HG02610 (cell line): ENCODE measurements around the gene CDNF.
"Not testable (repeated sequence)": the region's sequence is repeated elsewhere in the genome, so short reads cannot be mapped to it uniquely, and the experiment has no call there.

Source experiments
- ATAC-seq: cut with Tn5 transposase; IDR thresholded peaks from one replicate; pipeline ENCODE4 v1.9.1; 2021; ENCODE audit warnings: mild to moderate bottlenecking, moderate library complexity; ENCODE audit not compliant: unreplicated experiment

Gene CDNF

DNA sequence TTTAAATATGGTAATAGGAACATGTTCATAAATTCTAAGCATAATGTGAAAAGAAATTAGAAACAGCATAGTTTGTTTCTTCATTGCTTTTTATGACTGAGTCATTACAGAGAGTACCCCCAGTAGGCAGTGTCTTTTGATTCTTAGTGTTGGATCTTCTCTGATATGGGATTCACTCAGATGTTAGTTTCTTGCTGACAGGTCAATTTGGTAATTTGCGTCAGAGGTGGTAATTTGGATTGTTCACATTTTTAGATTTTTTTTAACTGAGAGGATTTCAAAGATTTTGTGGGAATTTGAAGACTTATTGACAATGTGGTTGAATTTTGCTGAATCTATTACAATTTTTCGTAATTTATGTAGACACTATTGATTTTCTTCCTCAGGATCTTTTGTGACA, 2.3 kb upstream of the CDNF start:
- ATAC-seq = no peak

DNA sequence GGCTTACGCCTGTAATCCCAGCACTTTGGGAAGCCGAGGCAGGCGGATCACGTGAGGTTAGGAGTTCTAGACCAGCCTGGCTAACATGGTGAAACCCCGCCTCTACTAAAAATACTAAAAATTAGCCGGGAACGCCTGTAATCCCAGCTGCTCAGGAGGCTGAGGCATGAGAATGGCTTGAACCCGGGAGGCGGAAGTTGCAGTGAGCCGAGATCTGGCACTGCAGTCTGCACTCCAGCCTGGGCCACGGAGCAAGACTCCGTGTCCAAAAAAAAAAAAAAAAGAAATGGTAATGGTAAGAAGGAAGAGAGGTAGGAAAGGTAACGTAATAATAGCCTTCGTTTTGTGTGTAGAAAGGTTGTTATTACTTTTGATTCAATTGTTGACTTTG, 1.5 kb upstream of the CDNF start:
- no peak for ATAC-seq

DNA sequence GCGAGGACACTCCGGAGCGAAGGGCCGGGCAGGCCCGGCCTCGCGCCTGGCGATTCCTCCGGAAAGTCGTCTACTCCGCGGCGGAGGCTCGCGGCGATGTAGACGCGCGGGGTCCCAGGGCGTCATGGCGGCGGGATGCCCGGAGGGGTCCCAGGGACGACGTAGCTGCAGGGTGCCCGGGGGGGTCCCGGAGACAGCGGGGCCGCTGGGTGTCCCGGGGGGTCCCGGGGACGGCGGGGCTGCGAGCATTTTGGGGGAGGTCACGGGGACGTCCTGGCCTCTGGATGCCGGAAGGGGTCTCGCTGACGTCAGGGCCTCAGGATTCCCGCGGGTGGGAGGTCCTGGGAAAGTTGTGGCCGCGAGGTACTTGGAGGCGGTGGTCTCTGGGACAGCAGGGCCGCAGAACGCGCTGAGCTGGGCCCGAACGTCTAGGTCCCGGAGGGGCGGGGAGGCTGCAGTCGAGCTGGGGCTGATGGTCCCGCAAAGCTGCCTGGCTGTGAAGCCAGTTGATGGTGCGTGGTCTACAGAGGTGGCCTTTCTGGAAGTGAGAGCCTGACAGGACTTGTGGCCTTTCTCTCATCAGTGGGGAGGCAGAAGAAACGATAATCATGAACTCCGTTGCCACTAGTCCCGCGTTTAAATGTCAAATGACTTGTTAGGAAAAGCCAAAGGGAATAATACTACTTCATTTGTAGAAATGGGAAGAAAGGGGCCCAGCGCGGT, 906 bp upstream of the CDNF start:
- ATAC-seq = no peak

DNA sequence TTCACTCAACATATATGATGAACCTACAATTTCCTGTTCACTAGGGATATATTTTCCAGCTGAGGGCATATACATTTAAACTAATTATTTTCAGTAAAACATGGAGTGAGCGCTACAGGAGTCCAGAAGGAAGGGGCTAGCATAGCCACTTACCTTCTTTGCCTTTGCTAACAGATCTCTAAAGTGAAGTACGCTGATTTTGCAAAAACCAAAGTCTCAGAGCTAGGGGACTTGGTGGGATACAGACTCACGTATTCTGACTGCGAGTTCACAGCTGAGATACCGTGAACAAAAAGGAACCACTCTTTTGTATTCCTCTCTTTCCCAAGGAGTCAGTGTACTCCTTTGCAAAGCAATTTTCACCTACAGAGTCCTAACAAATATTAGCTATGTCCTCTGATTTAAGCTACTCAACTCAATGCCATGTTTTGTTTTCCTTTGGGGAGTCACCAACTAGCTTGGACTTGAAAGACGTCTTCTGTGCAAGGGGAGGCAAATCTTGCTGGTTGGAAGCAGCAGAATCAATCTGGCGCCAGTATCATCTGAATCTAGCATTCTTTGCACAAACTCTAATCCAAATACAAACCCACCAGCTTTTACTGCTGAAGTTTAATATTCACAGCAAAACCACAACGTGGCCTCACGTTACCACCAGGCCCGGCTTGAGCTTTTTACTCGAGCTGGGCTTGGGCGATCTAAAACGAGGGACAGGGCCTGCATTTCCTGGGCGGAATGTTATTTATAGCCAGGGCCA, 657 bp downstream of the CDNF start:
- no peak for ATAC-seq

DNA sequence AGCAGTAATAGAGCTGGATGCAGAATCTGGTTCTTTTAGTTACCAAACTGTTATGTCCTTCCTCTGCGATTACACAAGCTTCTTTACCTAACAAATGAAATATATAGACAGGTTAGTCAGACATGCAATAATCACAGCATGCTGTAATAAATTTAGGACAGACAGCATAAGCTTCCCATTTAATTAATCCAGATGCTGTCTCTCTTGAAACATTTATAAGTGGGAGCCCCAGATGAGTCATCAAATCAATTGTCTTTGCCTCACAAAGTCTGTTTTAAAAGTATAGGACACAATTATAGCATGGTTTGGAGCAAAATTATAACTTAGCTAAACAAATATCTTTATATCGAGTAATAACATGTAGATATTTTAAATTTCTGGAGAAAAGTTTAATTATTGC, 1.6 kb downstream of the CDNF start:
- ATAC-seq = no peak

DNA sequence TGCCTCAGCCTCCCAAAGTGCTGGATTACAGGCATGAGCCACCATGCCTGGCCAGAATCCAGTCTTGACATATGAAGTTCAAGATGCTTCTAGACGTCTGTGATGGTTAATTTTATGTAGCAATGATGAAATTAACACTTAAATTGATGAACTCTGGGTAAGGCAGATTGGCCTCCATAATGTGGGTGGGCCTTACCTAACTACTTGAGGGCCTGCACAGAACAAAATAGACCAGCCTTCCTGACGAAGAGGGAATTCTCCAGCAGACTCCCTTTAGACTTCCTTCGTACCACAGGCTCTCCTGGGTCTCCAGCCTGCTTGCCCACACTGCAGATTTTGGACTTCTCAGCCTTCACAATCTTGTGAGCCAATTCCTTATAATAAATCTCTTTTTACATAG, 4.7 kb downstream of the CDNF start:
- ATAC-seq = no peak

DNA sequence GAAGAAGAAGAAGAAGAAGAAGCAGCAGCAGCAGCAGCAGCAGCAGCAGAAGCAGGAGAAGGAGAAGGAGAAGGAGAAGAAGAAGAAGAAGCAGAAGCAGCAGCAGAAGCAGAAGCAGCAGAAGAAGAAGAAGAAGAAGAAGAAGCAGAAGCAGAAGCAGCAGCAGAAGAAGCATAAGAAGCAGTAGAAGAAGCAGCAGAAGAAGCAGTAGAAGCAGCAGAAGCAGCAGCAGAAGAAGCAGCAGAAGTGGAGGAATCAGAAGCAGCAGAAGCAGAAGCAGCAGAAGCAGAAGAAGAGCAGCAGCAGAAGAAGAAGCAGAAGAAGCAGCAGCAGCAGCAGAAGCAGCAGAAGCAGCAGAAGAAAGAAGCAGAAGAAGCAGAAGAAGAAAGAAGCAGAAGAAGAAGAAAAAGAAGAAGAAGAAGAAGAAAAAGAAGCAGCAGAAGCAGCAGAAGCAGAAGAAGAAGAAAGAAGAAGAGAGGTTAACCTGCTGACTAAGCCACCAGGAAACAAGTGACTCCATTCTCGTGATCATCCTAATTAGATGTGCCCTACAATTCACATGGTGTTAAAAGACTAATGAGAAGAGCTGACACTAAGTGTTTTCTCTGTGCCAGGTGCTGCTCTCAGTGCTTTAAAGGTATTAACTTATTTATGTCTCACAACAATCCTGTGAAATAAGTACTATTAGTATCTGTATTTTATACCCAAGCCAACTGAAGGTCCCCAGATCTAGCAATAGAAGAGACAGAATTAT, 11.6 kb downstream of the CDNF start:
- ATAC-seq = no peak

DNA sequence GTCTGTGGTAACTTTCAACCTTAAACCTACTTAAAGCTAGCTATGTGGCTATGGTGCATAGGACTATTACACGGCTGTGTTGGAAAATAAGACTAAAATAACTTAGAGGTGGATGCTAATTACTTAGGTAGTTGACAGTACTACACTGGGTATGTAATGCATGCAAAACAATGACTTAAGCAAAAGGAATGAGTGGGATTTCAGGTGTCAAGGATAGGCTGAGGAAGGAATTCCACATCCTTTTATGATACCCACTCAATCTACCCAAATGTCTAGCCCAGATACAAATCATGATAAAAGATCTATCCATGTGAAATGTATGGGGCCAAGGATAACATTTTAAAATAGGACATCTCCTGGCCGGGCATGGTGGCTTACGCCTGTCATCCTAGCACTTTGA, 13.9 kb downstream of the CDNF start:
- no peak for ATAC-seq

DNA sequence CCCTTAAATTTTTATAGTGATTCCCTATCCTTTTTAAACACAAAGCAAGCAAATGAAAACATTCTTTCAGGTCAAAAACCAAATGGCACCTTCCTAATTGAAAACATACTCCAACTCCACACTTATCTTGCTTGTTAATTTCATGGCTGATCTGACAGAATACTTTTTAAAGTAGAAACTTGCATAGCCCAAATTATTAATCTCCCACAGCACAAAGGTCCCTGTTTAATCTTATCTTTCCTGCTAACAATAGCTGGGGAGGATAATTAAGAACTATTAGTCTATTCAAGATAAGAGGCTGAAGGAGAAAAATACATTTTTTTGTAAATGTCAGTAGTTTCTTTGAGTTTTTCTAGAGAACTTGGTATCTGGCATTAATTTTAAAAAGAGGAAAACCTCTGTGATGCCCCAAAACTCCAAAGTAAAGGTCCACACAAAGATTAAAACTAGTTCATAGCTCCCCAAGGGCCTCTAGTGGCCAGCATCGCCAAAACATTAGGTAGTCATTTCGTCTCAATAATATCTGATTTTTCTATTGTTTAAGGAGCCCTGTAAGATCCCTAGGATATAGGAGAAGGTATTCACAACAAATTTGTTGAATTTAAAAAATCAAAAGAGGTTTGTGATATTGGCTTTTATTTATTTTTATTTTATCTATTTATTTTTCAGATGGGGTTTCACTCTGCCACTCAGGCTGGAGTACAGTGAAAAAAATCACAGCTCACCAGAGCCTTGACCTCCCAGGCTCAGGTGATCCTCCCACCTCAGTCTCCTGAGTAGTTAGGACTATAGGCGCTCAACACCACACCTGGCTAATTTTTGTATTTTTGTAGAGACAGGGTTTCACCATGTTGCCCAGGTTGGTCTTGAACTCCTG, 14.7 kb downstream of the CDNF start:
- ATAC-seq = no peak

DNA sequence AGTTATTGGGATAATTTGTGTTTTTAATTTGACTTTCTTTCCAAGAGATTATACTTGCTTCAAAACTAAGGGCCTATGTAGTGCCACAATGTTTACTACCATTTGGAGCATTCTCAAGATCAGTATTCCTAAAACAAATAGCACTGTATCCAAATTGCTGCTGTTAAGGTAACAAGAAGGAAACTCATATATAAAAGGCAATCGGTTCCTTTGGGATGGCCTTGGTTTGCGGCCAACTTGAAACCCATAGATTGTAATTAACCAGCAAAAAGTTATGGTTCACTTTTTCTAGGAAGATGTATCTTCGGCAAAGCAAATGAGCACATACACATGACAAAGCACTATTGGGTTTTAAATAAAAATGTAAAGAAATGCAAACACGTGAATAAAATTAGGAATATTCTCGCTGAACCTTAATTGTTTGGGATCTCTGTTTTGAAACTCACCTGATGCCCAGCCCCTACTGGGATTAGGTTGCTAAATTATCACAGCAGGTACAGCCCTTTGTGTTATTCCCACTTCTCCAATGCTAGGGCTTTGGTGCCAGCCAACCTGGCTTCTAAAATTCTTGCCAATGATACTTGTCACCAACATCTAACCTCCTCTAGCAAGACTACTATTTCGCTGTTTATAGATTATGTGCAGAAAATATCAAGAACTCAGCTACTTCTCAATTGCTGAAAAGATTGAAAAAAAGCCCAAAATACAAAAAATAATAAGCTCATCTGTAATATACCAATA, 16.0 kb downstream of the CDNF start:
- no peak for ATAC-seq

DNA sequence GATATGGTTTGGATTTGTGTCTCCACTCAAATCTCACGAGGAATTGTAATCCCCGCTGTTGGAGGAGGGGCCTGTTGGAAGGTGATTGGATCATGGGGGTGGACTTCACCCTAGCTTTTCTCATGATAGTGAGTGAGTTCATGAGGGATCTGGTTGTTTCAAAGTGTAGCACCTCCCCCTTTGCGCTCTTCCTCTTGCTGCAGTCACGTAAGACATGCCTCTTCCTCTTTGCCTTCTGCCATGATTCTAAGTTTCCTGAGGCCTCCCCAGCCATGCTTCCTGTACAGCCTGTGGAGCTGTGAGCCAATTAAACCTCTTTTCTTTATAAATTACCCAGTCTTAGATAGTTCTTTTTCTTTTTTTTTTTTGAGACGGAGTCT, 17.1 kb downstream of the CDNF start:
- no peak for ATAC-seq

DNA sequence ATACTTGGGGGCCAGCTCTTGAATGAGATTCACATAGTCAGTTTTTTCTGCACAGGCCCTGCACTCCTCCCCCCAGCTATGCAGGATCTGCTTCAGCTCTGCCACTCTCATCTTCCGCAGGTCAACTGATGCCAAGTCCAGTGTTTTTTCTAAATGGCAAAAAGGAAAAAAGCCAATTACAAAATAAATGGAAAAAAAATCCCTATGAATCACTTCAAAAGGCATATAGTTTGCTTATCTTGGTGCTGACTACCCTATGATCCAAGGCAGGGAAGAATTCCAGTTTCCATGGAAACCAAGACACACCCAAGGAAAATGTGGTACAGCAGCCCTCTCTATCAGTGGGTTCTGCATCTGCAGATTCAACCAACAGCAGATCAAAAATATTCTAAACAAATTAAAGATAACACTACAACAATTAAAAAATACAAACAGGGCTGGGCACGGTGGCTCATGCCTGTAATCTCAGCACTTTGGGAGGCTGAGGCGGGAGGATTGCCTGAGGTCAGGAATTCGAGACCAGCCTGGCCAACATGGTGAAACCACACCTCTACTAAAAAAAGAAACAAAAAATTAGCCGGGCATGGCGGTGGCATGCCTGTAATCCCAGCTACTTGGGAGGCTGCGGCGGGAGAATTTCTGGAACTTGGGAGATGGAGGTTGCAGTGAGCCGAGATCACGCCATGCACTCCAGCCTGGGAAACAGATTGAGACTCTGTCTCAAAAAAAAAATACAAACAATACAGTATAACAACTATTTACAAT, 17.6 kb downstream of the CDNF start:
- ATAC-seq = no peak

DNA sequence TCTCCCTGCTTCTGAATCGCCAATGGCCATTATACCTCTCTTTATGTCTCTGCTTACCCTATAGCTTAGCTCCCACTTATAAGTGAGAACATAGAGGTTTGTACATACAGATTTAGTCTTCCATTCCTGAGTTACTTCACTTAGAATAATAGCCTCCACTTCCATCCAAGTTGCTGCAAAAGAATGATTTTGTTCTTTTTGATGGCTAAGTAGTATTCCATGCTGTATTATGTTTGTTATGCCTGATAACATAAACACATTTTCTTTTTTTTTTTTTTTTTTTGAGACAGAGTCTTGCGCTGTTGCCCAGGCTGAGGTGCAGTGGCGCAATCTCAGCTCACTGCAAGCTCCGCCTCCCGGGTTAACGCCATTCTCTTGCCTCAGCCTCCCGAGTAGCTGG, 21.1 kb downstream of the CDNF start:
- ATAC-seq = not testable (repeated sequence)

DNA sequence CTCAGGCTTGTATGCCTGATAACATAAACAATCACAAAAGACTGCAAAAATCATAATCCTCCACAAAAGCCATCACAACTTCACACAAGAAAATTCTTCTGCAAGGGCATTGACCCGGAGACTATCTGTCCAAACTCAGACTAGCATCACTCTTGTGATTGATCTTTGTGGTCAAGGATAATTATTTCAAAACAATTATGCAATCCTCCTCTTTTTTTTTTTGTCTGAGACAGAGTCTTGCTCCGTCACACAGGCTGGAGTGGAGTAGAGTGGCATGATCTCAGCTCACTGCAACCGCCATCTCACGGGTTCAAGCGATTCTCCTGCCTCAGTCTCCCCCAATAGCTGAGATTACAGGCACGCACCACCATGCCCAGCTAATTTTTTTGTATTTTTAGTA, 22.2 kb downstream of the CDNF start:
- no peak for ATAC-seq

DNA sequence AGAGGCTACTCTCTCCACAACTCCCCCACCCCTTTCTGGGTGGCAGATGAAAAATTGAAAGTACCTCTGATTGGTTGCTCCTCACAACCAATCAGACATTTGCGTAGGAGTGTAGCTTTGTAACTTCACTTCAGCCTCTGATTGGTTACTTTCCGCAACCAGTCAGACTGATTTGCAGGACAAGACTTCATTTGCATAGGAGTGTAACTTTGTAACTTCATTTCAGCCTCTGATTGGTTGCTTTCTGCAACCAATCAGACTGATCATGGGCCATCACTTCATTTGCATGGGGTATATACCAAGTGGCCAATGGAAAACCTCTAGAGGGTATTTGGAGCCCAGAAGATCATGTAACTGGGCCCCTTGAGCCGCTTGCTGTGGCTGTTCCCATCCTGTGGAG, 25.6 kb downstream of the CDNF start:
- ATAC-seq = no peak

DNA sequence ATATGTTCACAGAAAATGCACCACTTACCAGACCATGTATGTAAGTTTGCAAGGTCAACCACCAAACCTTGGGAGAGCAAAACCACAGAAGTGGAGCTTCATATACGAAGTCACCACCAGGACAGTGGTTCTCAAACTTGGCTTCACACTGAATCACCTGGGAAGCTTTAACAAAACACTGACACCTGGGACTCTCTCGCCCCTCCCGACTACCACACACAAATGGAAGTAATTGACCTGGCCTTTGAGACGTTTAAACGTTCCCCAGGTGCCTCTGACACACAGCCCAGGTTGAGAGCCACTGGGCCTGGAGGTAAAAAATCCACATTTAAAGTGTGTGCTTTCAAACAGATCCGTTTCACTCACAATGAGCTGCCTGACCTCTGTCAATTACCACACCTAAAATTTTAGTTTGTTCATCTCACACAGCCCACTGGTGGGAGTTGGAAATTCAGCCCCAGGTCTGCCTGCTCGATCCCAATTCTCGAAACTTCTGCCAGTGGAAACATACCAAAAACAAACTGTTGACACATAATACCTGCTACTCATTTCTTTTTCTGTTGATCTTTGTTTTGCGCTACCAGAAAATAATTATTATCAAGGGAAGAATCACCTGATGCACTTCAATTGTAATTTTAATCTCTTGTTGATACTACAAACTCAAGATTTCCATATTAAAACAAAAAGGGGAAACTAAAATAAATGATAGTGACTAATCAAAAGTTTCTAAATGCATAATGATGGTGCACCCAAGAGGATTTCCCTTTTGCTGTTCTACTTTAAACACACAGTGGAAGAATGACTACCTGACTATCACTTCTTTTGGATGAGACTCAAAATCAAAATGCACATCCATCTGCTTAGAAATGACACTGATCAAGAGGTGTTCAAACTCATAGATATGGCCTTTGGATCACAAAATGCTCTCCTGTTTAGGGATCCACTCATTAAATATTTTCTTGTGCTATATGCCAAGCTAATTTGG, 26.6 kb downstream of the CDNF start:
- no peak for ATAC-seq

DNA sequence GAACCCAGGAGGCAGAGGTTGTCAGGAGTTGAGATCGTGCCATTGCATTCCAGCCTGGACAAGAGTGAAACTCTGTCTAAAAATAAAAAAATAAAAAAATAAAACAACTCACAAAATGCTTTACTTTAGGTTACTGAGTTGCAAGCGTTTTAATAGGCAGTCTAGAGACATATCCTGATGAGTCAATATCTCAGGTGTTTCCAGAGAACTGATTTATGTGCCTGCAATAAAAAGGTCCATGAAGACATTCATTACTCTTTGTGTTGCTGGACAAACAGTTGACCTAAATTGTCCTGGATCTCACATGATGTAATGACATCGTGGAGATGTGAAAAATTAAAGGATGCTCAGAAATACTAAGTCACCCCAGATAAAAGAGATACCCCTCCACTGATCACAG, 31.5 kb downstream of the CDNF start:
- no peak for ATAC-seq

DNA sequence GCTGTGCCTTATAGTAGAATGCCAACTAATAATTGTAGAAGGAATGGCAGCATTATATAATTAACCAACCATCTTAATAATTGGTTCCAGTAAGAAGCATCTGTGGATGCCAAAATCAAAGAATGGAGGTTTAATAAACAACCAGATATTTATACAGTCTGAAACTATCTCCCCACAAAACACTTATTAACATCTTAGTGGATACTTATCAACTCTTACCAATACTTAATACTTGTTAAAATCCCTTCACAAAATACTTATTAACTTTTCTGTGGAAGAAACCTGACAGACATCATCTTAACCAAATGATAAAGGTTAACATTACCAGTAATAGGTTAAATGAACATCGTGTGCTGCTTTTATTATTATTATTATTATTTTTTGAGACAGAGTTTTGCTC, 34.0 kb downstream of the CDNF start:
- ATAC-seq = no peak
